ENCODE measurements around the gene DGKI. TPM values are rescaled to one million over a fixed set of nuclear protein-coding genes. Genes with fewer than 3 reads are reported as not detected.

Gene DGKI
- total and polyA plus RNA-seq, 2 of the 13 experiments (the other 11 are each of a cell fraction or from before 2014, with no cell fraction given): 0.09 to 0.17 TPM

GRCh38 chr7:137469858-137470257 is 376.9 kb downstream of the DGKI start:
- Histone ChIP-seq H3K9ac (ENCODE audit: insufficient read depth, low read depth, low read length) (no peak overlapping the region), H3K4me1 (ENCODE audit: insufficient read depth, low read length) (no peaks in the 10 kb centered on the region), H3K36me3 (replicated peaks in 1 of 2; ENCODE audit: control insufficient read depth in 1 of 2, insufficient read depth in 2 of 2, low read length in 2 of 2) (no peaks in the 10 kb centered on the region), H4K20me1 (ENCODE audit: insufficient read depth, low read length) (no peaks in the 10 kb centered on the region), H3K79me2 (ENCODE audit: insufficient read depth, low read length) (no peaks in the 10 kb centered on the region), H3K4me3 (replicated peaks in 1 of 3; ENCODE audit: insufficient read depth in 1 of 3, low read depth in 2 of 3, low read length in 3 of 3) (no peak overlapping the region), H3K9me3 (ENCODE audit: low read length) (no peaks in the 10 kb centered on the region), H3K4me2 (ENCODE audit: low read depth, low read length) (no peak overlapping the region), H3K27ac (ENCODE audit: extremely low read length, insufficient read depth, low read length) (no peak overlapping the region), H3K27me3 (ENCODE audit: control insufficient read depth in 1 of 2, insufficient read depth in 2 of 2, low read length in 2 of 2) (peaks cover 0 to 2% of the 10 kb centered on the region in 2 experiments; a peak in 1 of 5 replicates), H2AFZ (ENCODE audit: low read length) (no peak overlapping the region)
- POLR2A ChIA-PET: no interaction called here
- intact Hi-C loops (cut with micrococcal nuclease; ENCODE audit: unreplicated experiment) (no loop called here), in situ Hi-C loops (cut with HindIII; ENCODE audit: extremely low pct_ligation_motif_present, low pct_unique_long_range_greater_than_20kb) (no loop called here)
- CTCF ChIA-PET (ENCODE audit: low intra/inter-chr PET ratio, low total read pairs): no interaction called here
- no TSS peak for BruUV-seq (replicated peaks)
- DNase-seq (ENCODE audit: low spot score): no peak
- WGBS (ENCODE audit: low lambda C conversion rate): 6% methylated on average over 6 of the region's 6 CpGs
- FAIRE-seq: no peak
- TF ChIP-seq CENPT (CRISPR knock-in tag; IDR thresholded peaks at IDR 0.05; ENCODE audit: low read depth) (no peak), MIER3 (CRISPR knock-in tag; IDR thresholded peaks at IDR 0.05; ENCODE audit: borderline replicate concordance) (no peak), GATAD1 (CRISPR knock-in tag; IDR thresholded peaks at IDR 0.05) (no peak), ZSCAN30 (CRISPR knock-in tag; IDR thresholded peaks at IDR 0.05) (no peak), ZBTB37 (CRISPR knock-in tag; IDR thresholded peaks at IDR 0.05) (no peak), NFIC (IDR thresholded peaks at IDR 0.05; ENCODE audit: low read length) (no peak)
- TF ChIP-seq, protein P1, sequence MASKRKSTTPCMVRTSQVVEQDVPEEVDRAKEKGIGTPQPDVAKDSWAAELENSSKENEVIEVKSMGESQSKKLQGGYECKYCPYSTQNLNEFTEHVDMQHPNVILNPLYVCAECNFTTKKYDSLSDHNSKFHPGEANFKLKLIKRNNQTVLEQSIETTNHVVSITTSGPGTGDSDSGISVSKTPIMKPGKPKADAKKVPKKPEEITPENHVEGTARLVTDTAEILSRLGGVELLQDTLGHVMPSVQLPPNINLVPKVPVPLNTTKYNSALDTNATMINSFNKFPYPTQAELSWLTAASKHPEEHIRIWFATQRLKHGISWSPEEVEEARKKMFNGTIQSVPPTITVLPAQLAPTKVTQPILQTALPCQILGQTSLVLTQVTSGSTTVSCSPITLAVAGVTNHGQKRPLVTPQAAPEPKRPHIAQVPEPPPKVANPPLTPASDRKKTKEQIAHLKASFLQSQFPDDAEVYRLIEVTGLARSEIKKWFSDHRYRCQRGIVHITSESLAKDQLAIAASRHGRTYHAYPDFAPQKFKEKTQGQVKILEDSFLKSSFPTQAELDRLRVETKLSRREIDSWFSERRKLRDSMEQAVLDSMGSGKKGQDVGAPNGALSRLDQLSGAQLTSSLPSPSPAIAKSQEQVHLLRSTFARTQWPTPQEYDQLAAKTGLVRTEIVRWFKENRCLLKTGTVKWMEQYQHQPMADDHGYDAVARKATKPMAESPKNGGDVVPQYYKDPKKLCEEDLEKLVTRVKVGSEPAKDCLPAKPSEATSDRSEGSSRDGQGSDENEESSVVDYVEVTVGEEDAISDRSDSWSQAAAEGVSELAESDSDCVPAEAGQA (IDR thresholded peaks at IDR 0.05; ENCODE audit: low read depth): no peak
- TF ChIP-seq, protein P1 (CRISPR knock-in tag; IDR thresholded peaks at IDR 0.05; ENCODE audit: borderline replicate concordance): no peak
- ATAC-seq: no peak
